COLO668 (cell line): ENCODE results near the gene CCND2.
A peak's percentile ranks its signal among the peaks of the same experiment; 100 is the strongest.

Experiments
- DNase-seq: peaks from one replicate; lab custom pipeline; 2025; ENCODE audit not compliant: unreplicated experiment; lab: John Stamatoyannopoulos, UW

CCND2 gene

GRCh38 chr12:4276524-4277204 lies 3.1 kb downstream of the CCND2 start:
- DNase-seq, result peak; percentile 54

GRCh38 chr12:4277205-4277543 lies 3.6 kb downstream of the CCND2 start:
- no peak for DNase-seq

- no peak for DNase-seq
Measured at GRCh38 chr12:4277857-4278256, 4.3 kb downstream of the CCND2 start.

- no peak for DNase-seq
Measured at GRCh38 chr12:4278329-4279197, 5.0 kb downstream of the CCND2 start.

GRCh38 chr12:4279198-4279690 lies 5.7 kb downstream of the CCND2 start:
- DNase-seq, result no peak

GRCh38 chr12:4280351-4281163 lies 7.0 kb downstream of the CCND2 start:
- DNase-seq, result no peak

- no peak for DNase-seq
Measured at GRCh38 chr12:4281173-4281654, 7.7 kb downstream of the CCND2 start.

- DNase-seq, result no peak
Measured at GRCh38 chr12:4282103-4282891, 8.7 kb downstream of the CCND2 start.

- DNase-seq, result no peak
Measured at GRCh38 chr12:4282892-4283511, 9.4 kb downstream of the CCND2 start.

- DNase-seq, result no peak
Measured at GRCh38 chr12:4283512-4284255, 10.1 kb downstream of the CCND2 start.

- no peak for DNase-seq
Measured at GRCh38 chr12:4284306-4284705, 10.7 kb downstream of the CCND2 start.

- no peak for DNase-seq
Measured at GRCh38 chr12:4285070-4285469, 11.5 kb downstream of the CCND2 start.

GRCh38 chr12:4286228-4286627 lies 12.7 kb downstream of the CCND2 start:
- no peak for DNase-seq

GRCh38 chr12:4286771-4287317 lies 13.3 kb downstream of the CCND2 start:
- no peak for DNase-seq

GRCh38 chr12:4287325-4288211 lies 14.0 kb downstream of the CCND2 start:
- DNase-seq, result no peak

GRCh38 chr12:4288296-4289131 lies 15.0 kb downstream of the CCND2 start:
- no peak for DNase-seq

- no peak for DNase-seq
Measured at GRCh38 chr12:4289231-4289878, 15.8 kb downstream of the CCND2 start.
